Stimulated activated CD4-positive, alpha-beta T cell treated with anti-CD3 and anti-CD28 coated beads, Interleukin-1b, Interleukin-23, amount 100 ng/mL, for 48 hours (primary cell): ENCODE data around the gene ZNF428.
"Not testable (repeated sequence)": the region's sequence is repeated elsewhere in the genome, so short reads cannot be mapped to it uniquely, and the experiment has no call there.

Source experiments
- DNase-seq: peaks from one replicate; pipeline ENCODE4 v3.0.0-alpha.2; 2020

ZNF428 gene

DNA sequence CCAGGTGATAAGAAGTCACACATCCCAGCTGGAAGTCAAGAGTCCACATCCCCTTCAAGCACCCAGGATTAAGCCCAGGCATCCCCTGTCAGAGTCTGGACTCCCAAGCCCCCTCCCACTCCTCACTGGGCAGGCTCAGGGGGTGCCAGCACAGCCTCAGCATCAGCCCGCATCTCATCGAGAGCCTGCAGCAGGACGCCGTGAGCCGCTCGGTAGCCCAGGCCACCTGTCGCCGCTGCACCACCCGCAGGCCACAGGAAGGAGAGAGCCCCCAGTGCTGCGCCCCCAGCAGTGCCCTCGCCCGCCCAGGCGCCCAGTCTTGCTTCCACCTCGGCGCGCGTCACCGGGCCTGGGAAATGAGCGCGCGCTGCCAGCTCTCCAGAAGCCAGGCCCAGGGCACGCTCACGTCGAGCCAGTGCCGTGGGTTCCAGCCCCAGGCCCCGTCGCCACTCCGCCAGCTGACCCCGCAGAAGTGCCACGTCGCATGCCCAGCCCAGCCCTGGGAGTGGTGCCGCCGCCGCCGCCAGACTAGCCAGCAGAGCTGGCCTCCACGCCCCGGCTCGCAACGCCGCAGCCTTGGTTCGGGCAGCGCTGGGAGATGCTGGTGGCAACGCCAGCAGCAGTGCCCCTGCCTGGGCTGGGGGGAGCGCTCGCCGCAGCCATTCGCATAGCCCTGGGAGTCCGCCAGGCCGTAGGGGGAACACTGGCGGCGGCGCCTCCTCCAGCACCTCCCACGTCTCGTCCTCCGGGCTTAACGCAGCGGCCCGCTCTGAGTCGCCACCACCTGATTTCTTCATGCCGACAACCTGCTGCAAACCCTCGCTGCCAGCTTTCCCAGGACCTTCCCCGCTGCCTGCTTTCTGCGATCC lies 27.3 kb downstream of the ZNF428 start:
- no peak for DNase-seq

DNA sequence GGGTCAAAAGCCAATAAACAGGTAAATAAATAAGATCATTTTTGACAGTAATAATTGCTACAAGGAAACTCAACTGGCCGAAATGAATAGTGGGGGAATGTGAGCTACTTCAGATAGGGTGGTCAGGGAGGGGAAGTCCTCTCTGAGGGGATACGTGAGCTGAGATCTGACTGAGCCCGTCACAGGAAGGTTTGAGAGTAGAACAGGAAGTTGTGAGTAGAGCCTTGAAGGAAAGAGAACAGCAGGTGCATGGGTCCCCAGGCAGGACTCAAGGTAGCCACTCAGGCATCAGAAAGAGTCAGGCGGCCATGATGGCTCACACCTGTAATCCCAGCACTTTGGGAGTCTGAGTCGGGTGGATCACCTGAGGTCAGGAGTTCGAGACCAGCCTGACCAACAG lies 29.8 kb downstream of the ZNF428 start:
- no peak for DNase-seq

DNA sequence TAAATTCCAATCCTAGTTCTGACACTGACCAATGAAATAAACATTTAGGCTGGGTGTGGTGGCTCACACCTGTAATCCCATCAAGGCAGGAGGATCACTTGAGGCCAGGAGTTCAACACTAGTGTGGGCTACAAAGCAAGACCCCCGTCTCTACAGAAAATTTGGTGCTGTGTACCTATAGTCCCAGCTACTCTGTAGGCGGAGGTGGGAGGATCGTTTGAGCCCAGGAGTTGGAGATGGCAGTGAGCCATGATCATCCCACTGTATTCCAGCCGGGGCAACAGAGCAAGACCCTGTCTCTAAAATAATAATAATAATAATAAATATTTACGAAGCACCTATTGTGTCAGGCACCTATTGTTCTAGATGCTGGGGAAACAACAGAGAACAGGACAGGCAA lies 30.2 kb downstream of the ZNF428 start:
- no peak for DNase-seq

DNA sequence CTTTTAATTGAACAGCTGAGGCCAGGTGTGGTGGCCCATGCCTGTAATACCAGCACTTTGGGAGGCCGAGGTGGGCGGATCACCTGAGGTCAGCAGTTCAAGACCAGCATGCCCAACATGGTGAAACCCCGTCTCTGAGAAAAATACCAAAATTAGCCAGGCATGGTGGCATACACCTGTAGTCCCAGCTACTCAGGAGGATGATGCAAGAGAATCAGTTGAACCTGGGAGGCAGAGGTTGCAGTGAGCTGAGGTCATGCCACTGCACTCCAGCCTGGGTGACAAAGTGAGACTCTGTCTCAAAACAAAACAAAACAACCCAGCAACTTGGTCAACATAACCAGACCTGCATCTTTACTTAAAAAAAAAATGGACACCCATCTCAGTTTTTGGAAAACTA lies 32.4 kb downstream of the ZNF428 start:
- not testable (repeated sequence) for DNase-seq

DNA sequence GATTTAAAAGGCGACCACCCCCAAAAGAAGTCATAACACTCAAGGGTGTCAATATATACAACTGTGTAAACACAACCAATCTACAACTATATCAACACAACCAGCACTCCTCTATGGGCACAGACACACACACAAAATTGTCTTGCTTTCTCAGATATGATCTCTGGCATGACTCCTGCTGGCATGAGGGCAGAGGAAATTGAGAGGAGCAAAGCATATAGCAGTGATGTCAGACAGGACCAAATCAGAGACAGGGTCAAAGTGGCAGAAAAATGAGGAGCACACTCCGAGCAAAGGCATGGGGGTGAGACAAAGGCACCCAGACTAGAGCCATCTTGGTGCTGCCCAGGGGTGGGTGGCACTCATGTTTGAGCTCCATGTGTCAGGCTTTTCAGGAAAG lies 33.1 kb downstream of the ZNF428 start:
- DNase-seq: no peak

DNA sequence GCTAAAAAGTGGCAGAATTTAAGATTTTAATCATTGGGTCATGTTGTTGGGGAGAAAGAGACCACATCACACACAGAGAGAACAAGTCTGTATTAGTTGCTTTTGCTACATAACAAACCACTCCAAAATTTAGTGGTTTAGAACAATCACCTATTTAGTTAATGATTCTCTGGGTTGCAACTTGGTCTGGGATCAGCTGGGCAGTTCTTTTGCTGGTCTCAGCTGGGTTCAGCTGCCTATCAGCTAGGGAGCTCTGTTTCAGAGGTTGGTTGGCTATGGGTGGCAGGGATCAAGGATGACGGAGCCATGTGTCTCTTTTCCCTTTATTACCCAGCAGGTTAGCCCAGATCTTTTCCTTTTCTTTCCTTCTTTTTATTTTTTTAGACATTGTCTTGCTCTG lies 34.9 kb downstream of the ZNF428 start:
- DNase-seq: no peak

DNA sequence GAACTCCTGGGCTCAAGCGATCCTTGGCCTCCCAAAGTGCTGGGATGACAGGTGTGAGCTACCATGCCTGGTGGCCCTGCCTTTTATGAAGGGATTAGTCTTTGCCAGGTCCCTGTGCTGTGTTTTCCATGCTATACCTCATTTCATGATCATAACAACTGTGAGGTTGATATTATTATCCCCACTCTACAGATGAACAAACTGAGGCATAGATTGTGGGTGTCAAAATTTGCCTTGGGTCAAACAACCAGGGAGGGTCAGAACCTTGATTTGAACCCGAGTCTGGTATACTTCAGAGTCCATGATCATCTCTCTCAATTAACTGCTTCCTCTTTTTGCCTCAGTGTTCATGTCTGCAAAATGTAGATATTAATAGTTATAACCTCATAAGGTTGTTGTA lies 36.9 kb downstream of the ZNF428 start:
- no peak for DNase-seq

DNA sequence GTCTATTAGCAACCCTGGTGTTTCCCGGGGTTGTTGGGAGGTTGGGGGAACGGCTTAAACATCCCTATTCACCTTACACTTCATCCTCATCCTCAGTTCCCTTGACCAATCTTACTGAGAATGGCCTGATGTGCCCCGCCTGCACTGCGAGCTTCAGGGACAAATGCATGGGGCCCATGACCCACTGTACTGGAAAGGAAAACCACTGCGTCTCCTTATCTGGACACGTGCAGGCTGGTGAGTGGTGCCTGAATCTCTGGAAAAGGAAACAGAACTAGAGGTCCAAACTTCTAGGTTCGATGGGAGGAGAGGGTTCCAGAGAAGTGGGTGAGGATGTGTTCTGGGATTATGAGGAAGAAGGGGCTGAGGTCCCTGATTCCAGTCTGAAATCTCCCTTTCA lies 38.0 kb downstream of the ZNF428 start:
- DNase-seq: no peak

DNA sequence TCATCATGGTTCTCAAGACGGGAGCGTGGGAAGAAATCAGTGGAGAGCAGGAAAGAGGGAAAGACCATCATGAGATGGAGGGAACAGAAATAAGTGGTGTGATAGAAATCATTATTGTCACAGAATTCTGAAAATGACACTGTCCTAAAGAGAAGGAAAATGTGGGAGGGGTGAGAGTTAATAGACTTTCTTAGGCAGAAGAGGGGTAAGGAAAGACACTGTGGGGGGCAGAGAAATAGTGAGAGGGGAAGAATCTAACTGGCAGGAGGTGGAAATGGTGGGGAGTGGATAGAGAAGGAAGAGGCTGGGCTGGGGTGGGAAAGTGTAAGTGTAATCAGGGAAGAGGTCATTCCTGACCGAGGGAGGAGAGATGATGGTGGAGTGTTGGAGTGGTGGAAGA lies 40.6 kb downstream of the ZNF428 start:
- no peak for DNase-seq

DNA sequence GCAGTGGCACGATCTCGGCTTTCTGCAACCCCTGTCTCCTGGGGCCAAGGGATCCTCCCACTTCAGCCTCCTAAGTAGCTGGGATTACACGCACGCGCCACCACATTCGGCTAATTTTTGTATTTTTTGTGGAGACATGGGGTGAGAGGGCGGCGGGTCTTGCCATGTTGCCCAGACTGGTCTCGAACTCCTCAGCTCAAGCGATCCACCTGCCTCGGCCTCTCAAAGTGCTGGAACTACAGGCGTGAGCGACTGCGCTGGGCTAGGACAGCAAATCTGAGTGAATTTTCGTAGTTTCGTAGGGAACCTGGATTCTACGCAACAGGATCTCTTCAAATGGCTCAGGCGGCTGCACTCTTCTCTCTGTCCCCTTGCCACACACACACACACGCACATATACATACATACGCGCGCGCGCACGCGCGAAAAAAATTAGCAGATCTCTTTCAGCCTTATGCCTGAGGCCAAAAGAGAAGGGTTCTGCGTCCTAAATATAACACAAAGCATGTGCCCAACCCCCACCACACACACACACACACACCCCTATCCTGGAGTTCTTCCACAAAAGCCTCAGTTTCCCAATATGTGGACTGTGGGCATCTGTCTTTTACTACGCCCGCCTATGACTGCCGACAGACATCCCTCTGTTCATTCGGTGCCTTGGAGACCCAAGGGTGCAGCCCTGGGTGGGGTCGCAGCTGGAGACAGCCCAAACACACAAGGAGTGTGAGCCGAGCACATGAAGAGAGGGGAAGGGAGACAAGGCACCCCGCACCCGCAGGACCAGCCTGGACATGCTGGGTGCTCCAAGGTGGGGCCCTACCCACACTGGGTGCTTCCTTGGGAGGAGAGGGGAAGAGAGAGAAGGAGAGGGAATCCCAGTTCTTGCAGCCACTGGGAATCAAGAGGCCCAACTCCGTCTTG lies 43.2 kb downstream of the ZNF428 start:
- no peak for DNase-seq

DNA sequence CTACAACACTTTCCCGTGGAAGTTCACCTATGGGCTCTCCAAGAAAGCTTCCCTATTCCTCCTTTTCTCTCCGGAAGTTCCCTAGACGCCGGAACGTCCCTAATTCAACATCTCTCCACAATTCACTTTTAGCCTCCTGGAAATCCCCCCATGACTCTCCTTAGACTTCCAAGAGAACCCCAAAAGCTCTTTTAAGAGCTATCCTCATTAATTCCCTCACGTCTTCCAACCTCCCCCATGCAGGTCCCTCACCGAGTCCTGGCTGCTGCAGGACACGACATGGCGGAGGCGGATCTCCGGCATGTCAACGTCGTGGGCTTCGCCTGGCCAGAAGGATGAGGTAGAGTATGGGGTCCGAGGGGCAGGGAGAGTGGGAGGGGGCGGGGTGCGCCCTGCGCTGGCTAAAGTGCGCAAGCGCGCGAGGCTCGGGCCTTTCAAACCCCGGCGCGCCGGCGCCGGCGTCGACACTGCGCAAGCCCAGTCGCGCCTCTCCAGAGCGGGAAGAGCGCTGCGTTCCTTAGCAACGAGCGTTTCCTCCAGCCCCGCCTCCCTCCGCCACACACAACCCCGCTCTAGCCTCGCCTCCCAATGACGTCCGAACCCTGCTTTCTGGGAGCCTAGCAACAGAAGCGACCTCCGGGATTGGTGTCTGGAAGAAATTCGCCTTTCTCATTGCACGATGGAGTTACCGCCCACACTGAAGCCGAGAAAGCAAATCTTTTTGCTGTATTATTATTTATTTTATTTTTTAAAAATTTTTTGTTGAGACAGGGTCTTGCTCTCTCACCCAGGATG lies 44.1 kb downstream of the ZNF428 start, which contains the start of the genes PINLYP and XRCC1:
Gene PINLYP, plus strand, starts transcription at position 646 of the 795 bp plus-strand sequence. CDS start 1,391 bp downstream, outside the sequence.
Gene XRCC1, minus strand, starts transcription at position 372 of the 795 bp plus-strand sequence. Its CDS starts 69 bp downstream, at position 303.
- peak; percentile 97 for DNase-seq

DNA sequence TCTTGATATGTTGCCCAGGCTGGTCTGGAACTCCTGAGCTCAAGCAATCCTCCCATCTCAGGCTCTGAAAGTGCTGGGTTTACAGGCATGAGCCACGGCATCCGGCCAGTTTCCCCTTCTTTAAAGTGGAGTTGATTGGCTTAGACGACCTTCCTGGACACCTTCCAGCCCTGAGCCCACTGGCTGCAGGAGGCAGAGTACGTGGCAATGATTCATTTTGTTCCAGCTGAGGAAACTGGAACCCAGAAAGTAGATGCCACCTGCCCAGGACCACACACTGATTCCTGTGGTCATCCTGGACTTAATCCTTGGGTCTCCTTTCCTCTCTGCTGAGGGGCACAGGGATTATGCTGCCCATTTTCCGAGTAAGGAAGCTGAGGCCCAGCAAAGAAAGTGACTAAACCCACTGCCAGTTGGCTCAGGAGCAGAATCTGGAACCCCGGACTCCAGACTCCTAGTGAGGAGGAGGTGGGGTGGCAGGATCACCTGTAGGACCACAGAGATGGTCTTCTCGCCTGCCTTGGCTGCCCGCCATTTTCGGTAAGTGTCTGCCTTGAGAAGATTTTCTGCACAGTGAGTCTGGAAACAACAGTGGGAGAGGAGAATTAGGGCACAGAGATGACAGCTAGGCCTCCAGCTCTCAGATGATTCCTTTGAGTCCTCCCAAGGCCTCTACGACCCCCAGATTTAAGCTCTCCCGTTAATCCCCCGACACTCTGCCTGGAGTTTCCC lies 44.8 kb downstream of the ZNF428 start:
- DNase-seq: no peak

DNA sequence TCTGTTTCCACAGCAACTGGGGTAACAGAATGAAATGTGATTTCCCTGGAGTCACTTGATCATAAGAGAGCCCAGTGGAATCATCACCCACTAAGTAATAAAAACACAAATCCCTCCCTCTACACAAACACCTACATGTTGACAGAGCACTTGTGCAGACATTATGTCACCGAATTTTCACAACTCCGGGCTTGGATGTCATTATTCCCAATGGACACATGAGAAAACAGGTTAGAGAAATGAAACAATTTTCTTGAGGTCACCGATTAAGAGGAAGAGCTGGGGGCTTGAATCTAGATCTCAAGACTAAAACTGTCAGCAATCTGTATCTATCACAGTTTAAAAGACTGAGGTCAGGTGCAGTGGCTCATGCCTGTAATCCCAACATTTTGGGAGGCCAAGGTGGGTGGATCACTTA lies 47.2 kb downstream of the ZNF428 start:
- DNase-seq: no peak

DNA sequence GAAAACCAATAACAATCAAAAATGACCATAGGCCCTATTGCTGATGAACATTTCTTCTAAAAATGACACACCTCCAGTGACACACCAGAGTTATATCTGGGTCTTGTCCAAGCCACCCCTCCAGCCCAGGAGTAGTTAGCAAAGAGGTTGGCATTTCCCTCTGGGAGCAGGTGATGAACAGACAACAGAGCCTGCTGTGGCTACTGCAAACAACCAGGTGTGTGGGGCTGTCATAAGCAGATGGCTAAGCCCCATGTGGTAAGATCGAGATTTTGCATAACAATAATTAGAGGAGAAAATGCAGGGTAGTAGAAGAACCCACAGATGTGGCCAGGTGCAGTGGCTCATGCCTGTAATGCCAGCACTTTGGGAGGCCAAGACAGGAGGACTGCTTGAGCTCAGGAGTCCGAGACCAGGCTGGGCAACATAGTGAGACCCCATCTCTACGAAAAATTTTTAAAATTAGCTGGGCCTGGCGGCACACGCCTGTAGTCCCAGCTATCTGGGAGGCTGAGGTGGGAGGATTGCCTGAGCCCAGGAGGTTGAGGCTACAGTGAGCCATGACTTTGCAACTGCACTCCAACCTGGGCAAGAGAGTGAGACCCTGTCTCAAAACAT lies 49.1 kb downstream of the ZNF428 start:
- no peak for DNase-seq

DNA sequence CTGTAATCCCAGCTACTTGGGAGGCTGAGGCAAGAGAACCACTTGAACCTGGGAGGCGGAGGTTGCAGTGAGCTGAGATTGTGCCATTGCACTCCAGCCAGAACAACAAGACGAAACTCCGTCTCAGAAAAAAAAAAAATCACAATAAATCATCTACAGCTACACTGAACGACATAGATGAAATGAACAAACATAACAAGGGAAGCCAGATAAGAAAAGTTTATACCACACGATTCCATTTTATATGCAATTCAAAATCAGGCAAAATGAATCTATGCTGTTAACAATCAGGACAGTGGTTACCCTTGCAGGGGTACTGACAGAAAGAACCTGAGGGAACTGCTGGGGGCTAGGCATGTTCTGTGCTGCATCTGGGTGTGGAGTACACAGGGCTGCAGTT lies 49.8 kb downstream of the ZNF428 start:
- DNase-seq: no peak

DNA sequence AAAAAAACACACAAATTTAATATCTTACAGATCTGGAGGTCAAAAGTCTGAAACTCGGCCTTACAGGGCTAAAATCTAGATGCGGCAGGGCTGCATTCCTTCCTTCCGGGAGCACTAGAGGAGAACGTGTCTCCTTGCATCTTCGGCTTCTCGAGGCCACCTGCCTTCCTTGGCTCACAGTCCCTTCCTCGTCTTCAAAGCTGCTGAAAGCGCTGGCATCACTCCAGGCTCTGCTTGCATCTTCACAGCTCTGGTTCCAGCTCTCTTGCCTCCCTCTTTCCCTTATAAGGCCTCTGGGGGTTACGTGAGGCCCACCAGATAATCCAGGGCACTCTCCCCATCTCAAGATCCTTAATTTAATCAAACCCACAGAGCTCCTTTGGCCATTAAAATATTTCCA lies 54.6 kb downstream of the ZNF428 start:
- DNase-seq: no peak

DNA sequence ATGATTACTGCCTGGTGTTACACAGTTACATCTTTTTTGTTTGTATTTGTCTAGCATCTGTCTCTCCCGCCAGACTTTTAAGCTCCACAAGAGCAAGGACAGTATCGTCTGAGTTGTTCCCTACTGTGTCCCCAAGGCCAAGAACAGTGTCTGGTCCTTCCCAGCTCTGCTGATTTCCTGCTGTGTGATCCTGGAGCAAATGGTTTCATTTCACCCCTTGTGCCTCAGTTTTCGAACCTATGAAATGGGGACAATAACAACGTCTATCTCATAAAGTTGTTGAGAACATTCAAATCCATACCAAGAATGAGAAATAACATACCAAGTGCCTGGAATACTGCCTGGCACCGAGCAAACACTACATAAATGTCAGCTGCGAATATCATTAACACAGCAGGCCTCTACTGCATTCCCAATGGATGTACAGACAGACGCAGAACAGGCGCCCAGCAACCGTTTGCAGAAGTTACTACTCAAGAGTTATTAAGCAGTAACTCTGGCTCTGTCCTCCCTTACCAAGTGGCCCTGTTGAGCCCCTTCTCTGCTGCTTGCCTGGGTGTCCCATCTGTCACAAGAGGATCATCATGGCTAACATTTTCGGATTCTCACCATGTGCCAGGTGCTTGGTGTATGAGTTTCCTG lies 55.5 kb downstream of the ZNF428 start:
- DNase-seq: no peak

DNA sequence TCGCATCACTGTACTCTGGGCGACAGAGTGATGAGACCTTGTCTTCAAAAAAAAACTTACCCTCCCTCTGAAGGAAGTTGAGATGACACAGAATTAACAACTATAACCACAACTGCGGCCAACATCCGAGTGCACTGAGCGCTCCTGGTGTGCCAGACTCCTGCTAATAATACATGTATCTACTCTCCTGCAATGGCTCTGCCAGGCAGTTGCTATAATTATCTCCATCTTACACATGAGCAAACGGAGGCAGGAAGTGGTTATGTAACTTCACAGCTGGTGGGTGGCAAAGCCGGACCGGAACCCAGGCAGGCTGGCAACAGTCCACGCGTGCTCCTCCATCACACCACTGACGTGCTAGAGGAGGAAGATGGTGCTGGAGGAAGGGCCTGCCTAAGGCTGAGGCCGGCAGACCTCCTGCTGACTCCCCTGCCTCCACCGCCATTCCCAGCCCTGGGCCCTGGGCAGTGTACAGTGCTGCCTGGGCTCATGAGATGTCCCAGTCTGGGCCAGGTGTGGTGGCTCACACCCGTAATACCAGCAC lies 56.7 kb downstream of the ZNF428 start:
- DNase-seq: peak; percentile 72

DNA sequence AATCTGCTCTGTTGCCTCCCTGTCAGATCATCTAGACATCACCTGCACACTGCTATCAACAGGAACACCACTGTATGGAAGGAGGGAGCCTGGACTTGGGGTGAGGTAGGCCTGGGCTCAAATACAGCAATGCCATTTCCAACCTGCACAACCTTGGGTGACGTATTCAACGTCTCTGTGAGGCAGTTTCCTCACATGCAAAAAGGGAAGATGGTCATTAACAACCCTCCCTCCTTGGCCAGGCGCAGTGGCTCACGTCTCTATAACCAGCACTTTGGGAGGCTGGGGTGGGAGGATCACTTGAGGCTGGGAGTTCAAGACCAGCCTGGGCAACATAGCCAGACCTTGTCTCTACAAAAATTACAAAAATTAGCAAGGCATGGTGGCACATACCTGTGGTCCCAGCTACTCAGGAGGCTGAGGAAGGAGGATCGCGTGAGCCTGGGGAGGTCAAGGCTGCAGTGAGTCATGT lies 57.2 kb downstream of the ZNF428 start:
- DNase-seq: no peak

DNA sequence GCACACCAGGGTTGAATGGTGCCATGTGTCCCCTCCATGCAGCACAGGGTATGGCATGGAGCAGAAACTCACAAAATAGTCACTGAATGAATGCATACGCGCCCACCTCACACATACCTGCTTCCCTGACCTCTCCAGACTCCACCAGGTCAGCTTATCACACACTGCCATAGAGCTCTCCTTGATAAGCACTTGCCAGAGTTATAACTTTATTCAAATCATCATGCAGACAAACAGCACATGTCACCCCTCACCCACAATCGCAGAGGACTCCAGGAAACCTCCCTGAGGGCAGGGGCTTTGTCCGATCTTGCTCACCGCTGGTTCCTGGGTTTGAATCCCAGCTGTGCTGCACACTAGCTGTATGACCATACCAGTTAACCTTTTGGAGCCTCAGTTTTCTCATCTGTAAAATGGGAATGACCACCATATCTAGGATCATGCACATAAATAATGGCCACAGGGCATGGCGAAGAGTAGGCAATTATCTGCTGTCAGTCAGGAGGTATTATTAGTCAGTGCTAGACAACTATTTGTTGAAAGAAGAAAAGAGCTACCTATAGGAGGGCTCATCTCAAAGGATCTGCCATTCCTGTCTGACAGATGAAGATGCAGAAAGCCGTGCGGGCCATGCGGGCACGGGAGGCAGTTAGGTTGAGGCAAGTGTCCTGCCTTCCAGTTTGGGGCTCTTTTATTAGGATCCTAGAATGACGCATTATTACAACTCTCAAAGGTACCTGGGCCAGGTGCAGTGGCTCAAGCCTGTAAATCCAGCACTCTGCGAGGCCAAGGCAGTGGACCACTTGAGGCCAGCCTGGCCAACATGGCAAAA lies 58.1 kb downstream of the ZNF428 start:
- DNase-seq: no peak
